Measurements from ENCODE around the gene KIF3A.

- no peak for TF ChIP-seq CTCF (IDR thresholded peaks at IDR 0.05)
- no peak for TF ChIP-seq POLR2A (IDR thresholded peaks at IDR 0.05)
Observed at GRCh38 chr5:132759114-132760048, 22.0 kb upstream of the KIF3A start.
